GM12878 (cell line): ENCODE results near the gene LRRK1. TPM values are rescaled to one million over a fixed set of nuclear protein-coding genes. Genes with fewer than 3 reads are reported as not detected.

Experiments
- ATAC-seq: fragments of 200-7000 bp; cut with Tn5 transposase; 3 replicates; pipeline ENCODE4 v1.9.1; 2020; ENCODE audit warnings: mild to moderate bottlenecking, moderate library complexity
- BruUV-seq: library from RNA; stranded (reverse); fragments of 400-500 nt; replicated peaks from 2 replicates; lab custom pipeline; 2021; lab: Mats Ljungman, UMichigan
- CTCF ChIA-PET: fragments of 300-600 bp; sonication (Branson Sonifier 250); formaldehyde crosslinking; extraction: SDS; loops from one replicate; lab custom pipeline; 2021; ENCODE audit warnings: inconsistent platforms; lab: Yijun Ruan, JAX
- POLR2A ChIA-PET: fragments of 350-600 bp; formaldehyde crosslinking; extraction: SDS; loops from one replicate; lab custom pipeline; 2021; ENCODE audit warnings: inconsistent platforms; lab: Charles Lee
- RAD21 ChIA-PET: fragments of 300-600 bp; sonication (Branson Sonifier 250); formaldehyde crosslinking; loops from one replicate; lab custom pipeline; 2023; ENCODE audit warnings: antibody characterized with exemption; ENCODE audit not compliant: unreplicated experiment; lab: Charles Lee
- SMC1A ChIA-PET: fragments of 300-600 bp; sonication (Branson Sonifier 250); formaldehyde crosslinking; loops from one replicate; lab custom pipeline; 2023; ENCODE audit not compliant: unreplicated experiment, uncharacterized antibody; lab: Charles Lee
- DNase-seq: peaks from one replicate; pipeline ENCODE4 v3.0.0-alpha.2; 2011; ENCODE audit warnings: low read depth, low spot score
- FAIRE-seq: peaks from 3 replicates; lab custom pipeline; 2011; peaks lifted over from hg19 to GRCh38; lab: Jason Lieb, UNC
- H2AFZ ChIP-seq: 2 replicates; pipeline ENCODE4 v1.6.0; 2011; ENCODE audit warnings: low read depth, low read length, control low read depth; ENCODE audit not compliant: control insufficient read depth
- H3K27ac ChIP-seq: 2 replicates; pipeline ENCODE4 v1.5.1; 2011; ENCODE audit warnings: control low read depth; ENCODE audit not compliant: control insufficient read depth, insufficient read depth
- H3K27me3 ChIP-seq, 2 experiments: replicated peaks in 1 of 2; 2 replicates each; pipeline versions ENCODE4 v1.6.0 to v1.6.1; 2011; ENCODE audit warnings: low read length in 1 of 2; ENCODE audit not compliant: control insufficient read depth in 2 of 2, insufficient read depth in 2 of 2
- H3K36me3 ChIP-seq, 2 experiments: 2 replicates each; pipeline ENCODE4 v1.5.1; 2011; ENCODE audit warnings: low read length in 1 of 2; ENCODE audit not compliant: control insufficient read depth in 2 of 2, insufficient read depth in 2 of 2
- H3K4me1 ChIP-seq: 2 replicates; pipeline ENCODE4 v1.6.1; 2011; ENCODE audit warnings: mild to moderate bottlenecking, low read length, moderate library complexity, mixed read lengths; ENCODE audit not compliant: control insufficient read depth, insufficient read depth
- H3K4me2 ChIP-seq: 2 replicates; pipeline ENCODE4 v1.6.0; 2011; ENCODE audit warnings: control low read depth; ENCODE audit not compliant: control insufficient read depth, insufficient read depth
- H3K4me3 ChIP-seq: fragments of 200-600 bp; sonication (generic); 2 replicates; pipeline ENCODE4 v1.5.1; 2016
- H3K79me2 ChIP-seq: 2 replicates; pipeline ENCODE4 v1.6.0; 2011; ENCODE audit warnings: low read length; ENCODE audit not compliant: control insufficient read depth, insufficient read depth
- H3K9ac ChIP-seq: 2 replicates; pipeline ENCODE4 v1.8.0; 2011; ENCODE audit warnings: low read length, control low read depth, mixed read lengths; ENCODE audit not compliant: control insufficient read depth, insufficient read depth
- H3K9me3 ChIP-seq: replicated peaks from 3 replicates; pipeline ENCODE4 v1.5.1; 2011; ENCODE audit warnings: mild to moderate bottlenecking, low read length; ENCODE audit not compliant: control insufficient read depth, insufficient read depth
- H4K20me1 ChIP-seq: 2 replicates; pipeline ENCODE4 v1.6.0; 2011; ENCODE audit not compliant: control insufficient read depth, insufficient read depth
- BCL11A ChIP-seq: IDR thresholded peaks from 2 replicates; pipeline ENCODE4 v1.6.1; 2011; ENCODE audit warnings: low read depth, low read length
- CBX5 ChIP-seq: sonication (generic); IDR thresholded peaks from 2 replicates; pipeline ENCODE4 v1.6.1; 2016; ENCODE audit warnings: low read depth, moderate library complexity, mild to moderate bottlenecking, inconsistent platforms
- ESRRA ChIP-seq: IDR thresholded peaks from 2 replicates; pipeline ENCODE4 v1.6.1; 2012; ENCODE audit warnings: mild to moderate bottlenecking, low read length, improper control_type of control experiment
- FOS ChIP-seq: IDR thresholded peaks from 3 replicates; pipeline ENCODE4 v1.6.1; 2011; ENCODE audit warnings: borderline replicate concordance; ENCODE audit not compliant: insufficient read length; ENCODE audit errors: extremely low read depth
- POU2F2 ChIP-seq: IDR thresholded peaks from 3 replicates; pipeline ENCODE4 v1.6.1; 2011; ENCODE audit warnings: low read depth, mild to moderate bottlenecking, low read length, borderline replicate concordance
- PRDM15 ChIP-seq: fragments of 450-650 bp; formaldehyde crosslinking; IDR thresholded peaks from 2 replicates; pipeline ENCODE4 v1.4.0; 2020; ENCODE audit warnings: mild to moderate bottlenecking, moderate library complexity
- ZBED1 ChIP-seq: IDR thresholded peaks from 2 replicates; pipeline ENCODE4 v1.6.1; 2016; ENCODE audit warnings: borderline replicate concordance
- WGBS: methylation state at CpG from one replicate; pipeline ENCODE4 v1.1.6; 2016; ENCODE audit warnings: low lambda C conversion rate; ENCODE audit not compliant: insufficient replicate concordance, insufficient coverage; ENCODE audit errors: missing lambda C conversion rate; 5-methylcytosine and 5-hydroxymethylcytosine counted together
- in situ Hi-C: fragments of 300-500 bp; cut with MboI; formaldehyde crosslinking; loops from 9 replicates; pipeline ENCODE4 v1.14.3; 2018; ENCODE audit warnings: mixed read lengths
- intact Hi-C: fragments of 100-400 bp; cut with micrococcal nuclease; formaldehyde crosslinking; loops from one replicate; pipeline ENCODE4 v1.14.2; 2022; ENCODE audit not compliant: unreplicated experiment
- polyA plus RNA-seq, 11 experiments: library from polyadenylated mRNA; depleted of rRNA in 4 of 11; unstranded in 6 of 11; stranded (reverse) in 5 of 11; fragments of >200 nt; fragmentation: Nextera tagmentation in 4 of 11; fragmentation: Illumina TruSeq in 1 of 11; extraction: Ambion mirVana in 4 of 11; extraction: Trizol in 1 of 11; gene quantifications; 1 replicate in 1 of 11; 2 replicates in 10 of 11; pipeline versions ENCODE4 v1.2.1 to v1.2.3, GENCODE V29; 2011 to 2016; ENCODE audit warnings: inconsistent platforms in 2 of 11, missing spikeins in 2 of 11, low read depth in 1 of 11
- total RNA-seq, 4 experiments: library from RNA; depleted of rRNA in 3 of 4; stranded (reverse); fragments of >200 nt in 3 of 4; fragmentation: Illumina TruSeq in 1 of 4; extraction: Trizol in 1 of 4; gene quantifications; 2 replicates each; pipeline versions ENCODE4 v1.2.1 to v1.2.3, GENCODE V29; 2013 to 2021

Gene LRRK1
- total and polyA plus RNA-seq, 10 of the 15 experiments (the other 5 are each of a cell fraction or from before 2014, with no cell fraction given), result 2.2 to 58.3 (median 17.9) TPM

DNA sequence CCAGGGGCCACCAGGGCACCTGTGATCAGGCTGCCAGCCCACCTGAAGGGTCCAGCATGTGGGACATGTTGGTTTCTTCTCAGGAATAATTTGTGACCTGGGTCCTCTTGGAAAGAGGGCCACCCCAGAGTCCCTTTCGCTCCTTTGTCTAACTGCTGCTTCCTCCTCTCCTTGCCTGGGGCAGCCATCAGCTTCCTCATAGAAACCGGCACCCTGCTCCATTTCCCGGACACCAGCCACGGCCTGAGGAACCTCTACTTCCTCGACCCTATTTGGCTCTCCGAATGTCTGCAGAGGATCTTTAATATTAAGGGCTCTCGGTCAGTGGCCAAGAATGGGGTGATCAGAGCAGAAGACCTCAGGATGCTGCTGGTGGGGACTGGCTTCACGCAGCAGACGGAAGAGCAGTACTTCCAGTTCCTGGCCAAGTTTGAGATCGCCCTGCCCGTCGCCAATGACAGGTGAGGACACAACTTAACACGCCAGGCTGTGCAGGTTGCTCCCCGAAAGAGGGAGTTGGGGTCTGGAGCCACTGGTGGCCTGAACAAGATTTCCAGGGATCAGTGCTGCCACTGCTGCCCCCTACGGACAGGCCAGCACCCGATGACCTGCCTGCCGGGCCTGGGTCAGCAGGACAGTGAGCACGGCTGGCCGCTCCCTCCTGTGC lies 109.7 kb downstream of the LRRK1 start:
- no peak overlapping the region for H3K9ac ChIP-seq
- RAD21 ChIA-PET, result no interaction called here
- WGBS, result 93% methylated on average over 19 of the region's 19 CpGs
- no peak overlapping the region for H3K4me2 ChIP-seq
- H4K20me1 ChIP-seq, result no peaks in the 10 kb centered on the region
- H3K79me2 ChIP-seq, result no peaks in the 10 kb centered on the region
- no peak for TF ChIP-seq BCL11A
- no peak for TF ChIP-seq FOS
- no peak for TF ChIP-seq POU2F2
- TF ChIP-seq ZBED1, result no peak
- no peak for TF ChIP-seq PRDM15
- no peak for TF ChIP-seq CBX5
- TF ChIP-seq ESRRA, result no peak
- no peak overlapping the region for H3K27ac ChIP-seq
- SMC1A ChIA-PET, result no interaction called here
- intact Hi-C loops (no loop called here), in situ Hi-C loops (loop anchor here (5.0 kb wide), 1 partner anchor 233 kb away; no protein-coding TSS in a partner anchor)
- H3K4me1 ChIP-seq, result no peaks in the 10 kb centered on the region
- no peak for FAIRE-seq
- no peak overlapping the region for H2AFZ ChIP-seq
- no peak for ATAC-seq
- no peak overlapping the region for H3K4me3 ChIP-seq
- POLR2A ChIA-PET, result no interaction called here
- BruUV-seq, result no TSS peak
- peaks cover 21 to 30% of the 10 kb centered on the region in 2 experiments for H3K36me3 ChIP-seq
- H3K9me3 ChIP-seq, result no peaks in the 10 kb centered on the region; the same call in 2 of the 3 replicates
- CTCF ChIA-PET, result no interaction called here
- no peaks in the 10 kb centered on the region for H3K27me3 ChIP-seq
- no peak for DNase-seq
